Activated T-cell treated with anti-CD3 and anti-CD28 coated beads, Interleukin-2, amount 50 U/mL, for 48 hours (primary cell): ENCODE measurements around the gene EIF2S3.
A peak's percentile ranks its signal among the peaks of the same experiment; 100 is the strongest.
"Not testable (repeated sequence)": the region's sequence is repeated elsewhere in the genome, so short reads cannot be mapped to it uniquely, and the experiment has no call there.

Experiments used
- DNase-seq, 2 experiments: peaks; one replicate each; pipeline ENCODE4 v3.0.0-alpha.2; 2020

Gene EIF2S3

GRCh38 chrX:24050522-24051318 lies 4.0 kb upstream of the EIF2S3 start:
- not testable (repeated sequence) for DNase-seq

DNA sequence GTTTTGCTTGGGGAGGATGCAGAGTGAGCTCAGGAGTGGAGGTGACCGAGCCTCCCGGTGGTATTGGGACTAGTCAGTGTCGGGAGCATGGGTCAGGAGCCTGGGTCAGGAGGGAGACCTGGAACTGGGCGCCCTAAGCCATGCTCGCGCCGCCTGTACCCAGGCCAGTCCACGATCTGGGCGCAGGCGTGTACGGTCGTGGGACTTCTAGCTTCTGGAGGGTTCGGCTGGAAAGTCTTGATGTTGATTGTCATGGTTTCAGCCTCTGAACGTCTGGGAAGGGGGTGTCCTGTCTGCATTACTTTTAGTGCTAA lies 244 bp downstream of the EIF2S3 start:
- no peak for DNase-seq

DNA sequence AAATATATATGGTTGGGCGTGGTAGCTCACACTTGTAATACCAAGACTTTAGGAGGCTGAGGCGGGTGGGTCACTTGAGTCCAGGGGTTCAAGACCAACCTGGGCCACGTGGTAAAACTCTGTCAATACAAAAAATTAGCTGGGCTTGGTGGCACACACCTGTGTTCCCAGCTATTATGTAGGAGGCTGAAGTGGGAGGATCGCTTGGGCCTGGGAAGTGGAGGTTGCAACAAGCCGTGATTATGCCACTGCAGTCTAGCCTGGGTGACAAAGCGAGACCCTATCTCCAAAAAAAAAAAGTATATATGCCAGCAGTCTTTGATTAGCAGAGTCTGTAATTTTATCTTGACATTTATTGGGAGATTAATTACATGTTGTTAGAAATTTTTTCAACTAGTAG lies 8.7 kb downstream of the EIF2S3 start:
- DNase-seq: no peak

DNA sequence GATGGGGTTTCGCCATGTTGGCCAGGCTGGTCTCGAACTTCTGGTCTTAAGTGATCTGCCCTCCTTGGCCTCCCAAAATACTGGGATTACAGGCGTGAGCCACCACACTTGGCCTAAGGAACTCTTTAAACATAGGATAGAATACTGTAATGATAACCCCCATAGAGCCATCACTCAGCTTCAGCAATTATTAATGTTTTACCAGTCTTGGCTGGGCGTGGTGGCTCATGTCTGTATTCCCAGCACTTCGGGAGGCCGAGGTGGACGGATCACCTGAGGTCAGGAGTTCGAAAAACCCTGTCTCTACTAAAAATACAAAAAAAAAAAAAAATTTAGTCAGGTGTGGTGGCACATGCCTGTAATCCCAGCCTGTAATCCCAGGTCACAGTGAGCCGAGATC lies 15.1 kb downstream of the EIF2S3 start:
- no peak for DNase-seq

DNA sequence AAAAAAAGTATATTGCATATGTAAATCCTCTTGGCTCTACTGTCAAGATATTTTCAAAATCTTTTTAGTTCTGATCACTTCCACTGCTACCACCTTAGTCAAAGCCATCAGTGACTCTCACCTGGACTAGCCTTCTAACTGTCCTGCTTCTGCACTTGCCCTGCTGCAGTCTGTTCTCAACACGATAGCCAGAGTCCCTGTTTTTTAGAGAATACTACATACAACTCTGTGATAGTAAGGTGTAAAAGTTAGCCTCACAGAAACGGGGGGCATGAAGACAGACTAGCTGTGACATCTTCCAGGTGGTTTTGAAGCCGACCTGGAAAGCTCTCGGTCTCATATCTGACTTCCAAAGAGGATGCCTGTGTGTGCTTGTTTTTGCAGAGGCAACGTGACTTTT lies 24.7 kb downstream of the EIF2S3 start:
- no peak for DNase-seq

- DNase-seq: peak; percentile 35 to 39
These were observed 25.5 kb downstream of the EIF2S3 start for GRCh38 chrX:24080245-24080644.

DNA sequence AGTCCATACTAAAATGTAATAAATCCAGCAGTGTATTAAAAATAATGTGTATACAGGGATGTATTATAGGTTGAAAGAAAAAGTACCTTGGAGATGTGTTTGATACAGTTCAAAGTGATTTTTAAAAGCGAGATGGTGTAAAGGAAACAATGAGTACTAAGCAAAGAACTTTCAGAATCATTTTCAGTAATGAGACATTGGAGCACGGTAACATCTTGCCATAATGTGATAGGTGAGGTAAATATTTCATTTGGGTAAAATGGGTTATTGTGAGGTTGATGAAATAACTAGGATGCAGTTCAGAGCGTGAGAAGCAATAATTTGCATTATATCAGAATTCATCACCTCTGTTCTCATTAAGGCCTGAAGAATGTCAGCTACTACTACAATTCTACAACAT lies 25.9 kb downstream of the EIF2S3 start:
- DNase-seq: no peak

DNA sequence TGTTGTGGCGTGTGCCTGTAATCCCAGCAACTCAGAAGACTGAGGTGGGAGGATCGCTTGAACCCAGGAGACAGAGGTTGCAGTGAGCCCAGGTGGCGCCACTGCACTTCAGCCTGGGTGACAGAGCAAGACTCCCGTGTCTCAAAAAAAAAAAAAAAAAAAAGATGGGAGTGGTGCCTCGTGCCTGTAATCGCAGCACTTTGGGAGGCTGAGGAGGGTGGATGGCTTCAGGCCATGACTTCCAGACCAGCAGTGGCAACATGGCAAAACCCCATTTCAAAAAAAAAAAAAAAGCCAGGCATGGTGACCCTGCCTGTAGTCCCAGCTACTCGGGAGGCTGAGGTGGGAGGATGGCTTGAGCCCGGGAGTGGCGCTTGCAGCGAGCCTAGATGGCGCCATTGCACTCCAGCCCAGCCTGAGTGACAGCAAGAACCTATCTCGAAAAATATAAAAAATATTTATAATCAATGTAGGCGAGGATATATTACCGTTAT lies 27.0 kb downstream of the EIF2S3 start:
- DNase-seq: peak; percentile 62 to 74

DNA sequence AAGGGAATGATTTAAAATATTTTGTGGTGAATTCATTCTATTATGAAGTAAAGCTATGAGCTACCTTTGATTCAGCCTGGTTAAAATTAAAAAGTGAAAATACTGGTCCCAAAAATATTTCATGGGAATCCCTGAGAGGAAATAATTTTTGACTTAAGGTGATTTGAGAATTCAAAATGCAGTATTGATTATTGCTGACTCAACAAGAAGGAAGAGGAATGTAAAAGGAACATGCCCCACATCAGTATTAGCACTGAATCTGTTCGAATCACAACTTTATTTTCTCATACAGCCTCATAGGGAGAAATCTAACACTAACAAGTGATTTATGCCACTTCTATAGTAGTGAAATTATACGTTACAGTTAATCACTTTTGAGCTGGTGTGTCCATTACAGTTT lies 27.7 kb downstream of the EIF2S3 start:
- no peak for DNase-seq

- DNase-seq: no peak
These were observed 30.3 kb downstream of the EIF2S3 start for GRCh38 chrX:24085101-24085500.

DNA sequence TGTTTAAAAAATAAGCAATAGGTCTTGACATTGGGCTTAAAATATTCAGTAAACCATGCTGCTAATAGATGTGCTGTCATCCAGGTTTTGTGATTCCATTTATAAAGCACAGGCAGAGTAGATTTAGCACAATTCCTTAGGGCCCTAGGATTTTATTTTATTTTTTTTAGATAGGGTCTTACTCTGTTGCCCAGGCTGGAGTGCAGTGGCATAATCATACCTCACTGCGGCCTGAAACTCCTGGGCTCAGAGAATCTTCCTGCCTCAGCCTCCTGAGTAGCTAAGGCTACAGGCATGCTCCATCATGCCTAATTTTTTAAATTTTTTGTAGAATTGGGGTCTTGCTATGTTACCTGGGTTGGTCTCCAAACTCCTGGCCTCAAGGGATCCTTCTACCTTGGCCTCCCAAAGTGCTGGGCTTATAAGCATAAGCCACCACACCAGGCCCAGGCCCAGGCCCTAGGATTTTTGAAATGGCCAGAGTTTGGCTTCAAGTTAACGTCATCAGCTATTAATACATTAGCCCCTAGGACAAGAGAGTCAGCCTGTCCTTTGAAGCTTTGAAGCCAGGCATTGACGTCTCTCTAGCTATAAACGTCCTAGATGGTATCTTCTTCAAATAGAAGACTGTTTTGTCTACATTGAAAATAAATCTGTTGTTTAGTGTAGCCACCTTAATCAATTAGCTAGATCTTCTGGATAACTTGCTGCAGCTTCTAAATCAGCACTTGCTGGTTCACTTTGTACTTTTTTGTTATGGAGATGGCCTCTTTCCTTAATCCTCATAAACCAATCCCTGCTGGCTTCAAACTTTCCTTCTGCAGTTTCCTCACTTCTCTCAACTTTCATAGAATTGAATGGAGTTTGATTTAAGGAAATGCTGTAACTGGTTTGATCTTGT lies 35.8 kb downstream of the EIF2S3 start:
- no peak for DNase-seq

DNA sequence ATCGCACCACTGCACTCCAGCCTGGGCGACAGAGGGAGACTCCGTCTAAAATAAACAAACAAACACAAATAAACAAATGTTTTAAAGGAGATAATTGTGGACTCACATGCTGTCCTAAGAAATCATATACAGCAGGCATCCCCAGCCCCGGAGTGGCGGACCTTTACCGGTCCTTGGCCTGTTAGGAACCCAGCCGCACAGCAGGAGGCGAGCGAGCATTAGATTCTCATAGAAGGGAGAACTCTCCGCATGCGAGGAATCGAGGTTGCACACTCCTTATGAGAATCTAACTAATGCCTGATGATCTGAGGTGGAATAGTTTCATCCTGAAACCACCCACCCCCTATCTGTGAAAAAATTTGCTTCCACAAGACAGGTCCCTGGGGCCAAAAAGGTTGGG lies 39.0 kb downstream of the EIF2S3 start:
- DNase-seq: no peak

DNA sequence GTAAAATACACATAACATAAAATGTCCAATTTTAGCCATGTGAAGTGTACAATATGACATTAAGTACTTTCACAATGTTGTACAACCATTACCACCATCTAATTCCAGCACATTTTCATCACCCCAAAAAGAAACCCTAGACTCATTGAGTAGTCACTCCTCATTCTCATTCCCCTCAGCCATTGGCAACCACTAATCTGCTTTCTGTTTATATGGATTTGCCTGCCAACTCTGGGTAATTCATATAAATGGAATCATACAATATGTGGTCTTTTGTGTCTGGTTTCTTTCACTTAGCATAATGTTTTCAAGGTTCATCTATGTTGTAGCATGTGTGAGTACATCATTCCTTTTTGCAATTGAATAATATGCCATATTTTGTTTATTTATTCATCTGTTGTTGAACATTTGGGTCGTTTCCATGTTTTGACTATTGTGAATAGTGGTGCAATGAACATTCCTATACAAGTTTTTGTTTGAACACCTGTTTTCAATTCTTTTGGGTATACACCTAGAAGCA lies 43.0 kb downstream of the EIF2S3 start:
- DNase-seq: no peak

DNA sequence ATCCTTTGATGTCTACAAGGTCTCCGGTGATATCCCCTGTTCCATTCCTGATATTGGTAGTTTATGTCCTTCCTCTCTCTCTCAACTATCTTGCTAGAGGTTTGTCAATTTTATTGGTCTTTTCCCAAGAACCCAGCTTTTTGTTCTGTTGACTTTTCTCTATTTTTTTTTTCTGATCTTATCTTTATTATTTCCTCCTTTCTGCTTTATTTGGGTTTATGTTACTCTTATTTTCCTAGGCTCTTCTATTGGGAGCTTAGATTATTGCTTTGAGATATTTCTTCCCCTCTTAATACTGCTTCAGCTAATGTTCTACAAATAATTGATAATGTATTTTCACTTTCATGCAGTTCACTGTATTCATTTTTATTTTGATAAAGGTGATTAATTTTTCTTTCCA lies 44.2 kb downstream of the EIF2S3 start:
- DNase-seq: no peak

- DNase-seq: no peak
These were observed 44.6 kb downstream of the EIF2S3 start for GRCh38 chrX:24099394-24099793.

DNA sequence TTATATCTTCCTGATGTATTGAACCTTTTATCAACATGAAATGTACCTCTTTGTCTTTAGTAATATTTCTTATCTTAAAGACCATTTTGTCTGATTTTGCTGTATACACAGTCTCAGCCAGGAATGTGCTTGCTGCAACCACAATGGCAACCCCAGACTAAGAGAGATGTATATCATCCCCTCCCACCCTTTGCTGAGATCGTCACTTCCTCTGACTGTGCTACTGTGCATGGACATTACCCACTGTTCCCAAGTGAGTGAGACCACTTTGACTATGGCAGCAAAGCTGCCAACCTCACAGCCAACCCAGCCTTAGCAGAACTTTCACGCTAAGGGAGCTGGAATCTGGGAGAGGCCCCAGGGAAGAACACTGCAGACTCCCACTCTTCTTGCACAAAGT lies 46.0 kb downstream of the EIF2S3 start:
- no peak for DNase-seq

DNA sequence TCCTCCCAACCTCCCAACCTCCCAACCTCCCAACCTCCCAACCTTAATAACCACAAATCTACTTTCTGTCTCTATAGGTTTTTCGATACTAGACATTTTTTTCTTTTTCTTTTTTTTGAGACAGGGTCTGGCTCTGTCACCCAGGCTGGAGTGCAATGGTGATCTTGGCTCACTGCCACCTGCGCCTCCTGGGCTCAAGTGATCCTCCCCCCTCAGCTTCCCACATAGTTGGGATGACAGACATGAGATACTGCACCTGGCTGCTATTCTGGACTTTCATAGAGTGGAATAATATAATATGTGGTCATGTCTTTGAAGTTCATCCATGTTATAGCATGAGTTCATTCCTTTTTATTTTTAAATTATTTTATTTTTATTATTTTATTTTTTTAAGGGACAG lies 55.3 kb downstream of the EIF2S3 start:
- DNase-seq: no peak

DNA sequence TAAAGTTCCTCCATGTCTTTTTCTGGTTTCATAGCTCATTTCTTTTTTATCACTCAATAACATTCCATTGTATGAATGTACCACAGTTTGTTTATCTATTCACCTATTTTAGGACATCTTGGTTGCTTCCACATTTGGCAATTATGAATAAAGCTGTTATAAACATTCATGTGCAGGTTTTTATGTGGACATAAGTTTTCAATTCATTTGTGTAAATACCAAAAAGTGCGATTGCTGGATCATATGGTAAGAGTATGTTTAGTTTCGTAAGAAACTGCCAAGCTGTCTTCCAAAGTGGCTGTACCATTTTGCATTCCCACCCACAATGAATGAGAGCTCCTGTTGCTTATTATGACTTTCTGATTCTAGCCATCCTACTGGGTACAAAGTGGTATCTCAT lies 58.4 kb downstream of the EIF2S3 start:
- no peak for DNase-seq

GRCh38 chrX:24117258-24117657 lies 62.5 kb downstream of the EIF2S3 start:
- no peak for DNase-seq

GRCh38 chrX:24124244-24124799 lies 69.6 kb downstream of the EIF2S3 start:
- DNase-seq: no peak

DNA sequence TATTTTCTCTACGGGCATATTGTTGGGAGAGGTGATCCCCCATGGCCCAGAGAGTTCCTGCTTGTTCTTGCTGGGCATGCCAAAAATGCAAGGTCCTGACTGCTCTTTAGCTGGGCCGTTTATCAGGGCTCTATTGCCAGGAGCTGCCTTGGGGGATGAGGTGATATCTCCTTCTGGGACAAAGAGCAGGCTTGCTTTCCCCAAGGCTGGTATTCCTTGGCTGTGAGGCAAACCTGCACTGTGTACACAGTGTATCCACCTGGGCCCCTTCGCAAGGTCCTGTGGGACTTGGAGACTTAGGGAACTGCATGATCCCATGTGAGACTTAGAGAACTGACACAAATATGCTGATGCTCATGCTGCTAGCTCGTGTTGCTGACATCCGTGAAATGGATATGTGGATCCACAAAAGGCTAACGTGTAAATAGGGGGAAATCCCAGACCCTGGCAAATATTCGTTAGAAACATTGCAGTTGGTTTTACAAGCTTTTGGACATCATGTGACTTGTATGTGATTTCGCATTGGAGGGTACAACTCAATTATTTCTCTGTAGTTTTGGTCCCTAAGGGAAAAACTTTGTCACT lies 70.4 kb downstream of the EIF2S3 start:
- DNase-seq: no peak
